Astrocyte (in vitro differentiated cells and primary cell): ENCODE measurements around the gene DZIP3.

Source experiments
- EZH2 ChIP-seq: IDR thresholded peaks from 2 replicates; pipeline ENCODE4 v1.6.1; 2012; ENCODE audit warnings: mild to moderate bottlenecking, low read length, inconsistent platforms; ENCODE audit not compliant: insufficient read depth
- TF ChIP-seq, protein P1 (sequence below): IDR thresholded peaks from 2 replicates; pipeline ENCODE4 v1.5.1; 2011; ENCODE audit warnings: low read depth, mild to moderate bottlenecking, inconsistent platforms, low read length, moderate library complexity; ENCODE audit not compliant: insufficient read depth

DNA sequence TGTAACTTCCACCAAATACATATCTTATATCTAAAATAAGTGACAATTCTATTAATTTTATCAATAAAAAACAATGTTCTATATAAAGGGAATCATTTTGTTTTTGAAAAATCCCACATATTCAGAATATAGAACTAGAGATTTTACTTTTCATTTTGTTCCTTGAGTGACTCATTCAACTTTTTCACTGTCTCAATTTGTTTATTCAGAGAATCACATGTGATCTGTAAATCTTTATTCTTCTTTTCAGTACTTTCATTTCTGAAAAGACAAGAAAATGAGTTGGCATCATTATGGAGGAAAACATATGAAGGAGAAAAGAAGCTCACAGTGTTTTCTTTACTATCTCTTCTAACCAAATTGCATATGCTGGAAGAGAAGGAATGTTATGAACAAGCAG lies 35.3 kb upstream of the DZIP3 start:
- TF ChIP-seq, protein P1, sequence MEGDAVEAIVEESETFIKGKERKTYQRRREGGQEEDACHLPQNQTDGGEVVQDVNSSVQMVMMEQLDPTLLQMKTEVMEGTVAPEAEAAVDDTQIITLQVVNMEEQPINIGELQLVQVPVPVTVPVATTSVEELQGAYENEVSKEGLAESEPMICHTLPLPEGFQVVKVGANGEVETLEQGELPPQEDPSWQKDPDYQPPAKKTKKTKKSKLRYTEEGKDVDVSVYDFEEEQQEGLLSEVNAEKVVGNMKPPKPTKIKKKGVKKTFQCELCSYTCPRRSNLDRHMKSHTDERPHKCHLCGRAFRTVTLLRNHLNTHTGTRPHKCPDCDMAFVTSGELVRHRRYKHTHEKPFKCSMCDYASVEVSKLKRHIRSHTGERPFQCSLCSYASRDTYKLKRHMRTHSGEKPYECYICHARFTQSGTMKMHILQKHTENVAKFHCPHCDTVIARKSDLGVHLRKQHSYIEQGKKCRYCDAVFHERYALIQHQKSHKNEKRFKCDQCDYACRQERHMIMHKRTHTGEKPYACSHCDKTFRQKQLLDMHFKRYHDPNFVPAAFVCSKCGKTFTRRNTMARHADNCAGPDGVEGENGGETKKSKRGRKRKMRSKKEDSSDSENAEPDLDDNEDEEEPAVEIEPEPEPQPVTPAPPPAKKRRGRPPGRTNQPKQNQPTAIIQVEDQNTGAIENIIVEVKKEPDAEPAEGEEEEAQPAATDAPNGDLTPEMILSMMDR = no peak
- no peak for TF ChIP-seq EZH2
